ENCODE data around the gene IRF9.

The IRF9 gene

GRCh38 chr14:24213866-24214662 lies 53.0 kb downstream of the IRF9 start:
- peaks cover 50% of the 10 kb centered on the region for H3K4me1 Mint-ChIP-seq
- no peak for ATAC-seq
- H3K9me3 Mint-ChIP-seq = no peaks in the 10 kb centered on the region
- no peak for DNase-seq
- H3K27ac Mint-ChIP-seq = peak overlapping the region; percentile 99
- H3K27me3 Mint-ChIP-seq = peaks cover 2% of the 10 kb centered on the region
- peak overlapping the region; percentile 99 for H3K4me3 Mint-ChIP-seq
- H3K36me3 Mint-ChIP-seq (ENCODE audit: low read depth) = peaks cover 37% of the 10 kb centered on the region

GRCh38 chr14:24215495-24216344 lies 54.7 kb downstream of the IRF9 start, which contains the start of gene MDP1:
Gene MDP1 (minus strand): TSS chr14:24216066. CDS start chr14:24215955, 111 bp downstream.
- Mint-ChIP-seq H3K4me1 (peaks cover 46% of the 10 kb centered on the region), H3K27me3 (peaks cover 2% of the 10 kb centered on the region), H3K36me3 (ENCODE audit: low read depth) (peaks cover 26% of the 10 kb centered on the region), H3K4me3 (peak within 1 kb of the TSS; percentile 99), H3K27ac (peak within 1 kb of the TSS; percentile 99), H3K9me3 (no peaks in the 10 kb centered on the region)
- peak; percentile 86 for DNase-seq
- peak; percentile 67 for ATAC-seq

Data from activated naive CD8-positive, alpha-beta T cell treated with anti-CD3 and anti-CD28 coated beads, Interleukin-2, amount 50 U/mL, for 24 hours (primary cell).